ENCODE measurements around the gene HHLA2.

HHLA2 gene

DNA sequence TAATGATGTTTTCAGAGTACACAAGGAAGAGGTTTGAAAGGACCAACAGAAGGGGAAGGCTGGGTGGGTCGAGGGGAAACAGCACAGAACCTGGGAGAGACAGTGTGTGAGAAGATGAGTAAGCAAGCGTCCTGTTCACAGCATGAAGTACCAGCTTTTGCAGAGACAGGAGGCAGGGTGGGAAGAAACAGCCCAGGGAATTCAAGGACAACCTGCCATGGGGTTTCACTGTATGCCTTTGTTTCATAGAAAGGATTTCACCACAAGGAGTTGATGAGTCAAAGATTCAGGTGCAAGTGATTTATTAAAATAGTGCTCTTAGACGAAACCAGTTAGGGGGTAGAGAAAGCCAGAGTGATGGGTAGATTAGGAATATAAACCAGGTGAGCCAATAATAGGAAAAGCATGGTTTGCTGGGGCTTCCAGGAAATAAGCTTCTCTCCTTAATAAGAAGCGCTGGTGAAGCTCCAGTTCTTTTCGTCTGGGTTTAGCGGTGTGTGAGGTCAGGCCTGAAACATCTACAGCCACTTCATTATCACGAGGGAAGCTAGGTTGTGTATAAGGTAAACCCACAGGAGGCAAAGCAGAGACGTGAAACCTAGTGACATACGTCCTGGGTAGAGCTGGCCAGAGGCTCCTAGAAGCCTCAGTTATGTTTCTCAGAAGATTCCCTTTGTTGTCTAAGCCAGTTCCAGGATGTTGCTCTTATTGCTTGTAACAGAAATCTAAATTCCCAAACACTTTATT, 3.9 kb downstream of the HHLA2 start:
- DNase-seq = no peak

DNA sequence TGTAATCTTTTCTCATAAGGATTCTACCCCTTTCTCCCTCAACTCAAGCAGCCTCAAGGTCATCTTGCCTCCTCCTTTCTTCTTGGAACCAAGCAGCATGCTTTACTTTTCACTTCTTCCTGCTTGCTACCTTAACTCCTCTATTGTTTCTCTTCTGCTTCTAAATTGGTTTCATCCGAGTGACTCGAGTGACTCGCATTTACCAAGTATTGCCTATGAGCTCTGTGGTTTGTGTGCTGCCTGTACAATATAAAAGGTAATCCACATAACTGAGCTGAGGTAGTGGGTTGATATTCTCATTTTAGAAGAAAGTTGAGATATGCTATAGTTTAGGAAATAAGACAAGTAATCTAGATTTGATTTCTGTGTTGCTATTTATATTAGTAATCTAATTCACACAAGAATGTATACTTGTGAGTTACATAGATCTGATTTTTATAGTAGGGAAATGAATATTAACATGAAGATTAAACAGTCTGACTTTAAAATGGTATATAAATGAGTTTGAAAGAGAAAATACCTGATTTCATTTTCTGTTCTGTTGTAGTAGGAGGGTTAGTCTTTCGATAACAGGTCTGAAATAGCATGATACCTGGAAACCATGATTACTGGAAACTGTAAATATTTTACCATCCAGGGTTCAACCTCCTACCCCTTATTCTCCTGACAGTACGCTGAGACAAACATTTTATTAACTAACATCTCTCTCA, 5.5 kb downstream of the HHLA2 start:
- no peak for DNase-seq

DNA sequence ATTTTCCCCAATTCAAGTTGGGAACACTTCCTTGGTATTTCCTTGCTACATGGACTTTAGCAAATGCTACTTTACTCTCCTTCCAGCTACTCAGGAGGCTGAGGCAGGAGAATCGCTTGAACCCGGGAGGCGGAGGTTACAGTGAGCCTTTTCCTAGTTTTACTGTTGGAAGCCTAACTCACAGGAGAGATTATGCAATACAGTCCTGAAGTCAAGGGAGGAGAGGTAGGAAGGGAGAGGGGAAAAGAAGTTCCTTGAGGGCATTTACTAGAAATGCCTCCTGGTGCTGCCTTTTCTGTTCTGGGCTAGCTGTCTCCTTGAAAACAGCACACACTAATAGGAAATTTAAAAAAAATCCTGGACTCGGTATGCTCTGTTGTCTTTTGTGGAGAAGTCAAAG, 6.2 kb downstream of the HHLA2 start:
- DNase-seq = no peak

DNA sequence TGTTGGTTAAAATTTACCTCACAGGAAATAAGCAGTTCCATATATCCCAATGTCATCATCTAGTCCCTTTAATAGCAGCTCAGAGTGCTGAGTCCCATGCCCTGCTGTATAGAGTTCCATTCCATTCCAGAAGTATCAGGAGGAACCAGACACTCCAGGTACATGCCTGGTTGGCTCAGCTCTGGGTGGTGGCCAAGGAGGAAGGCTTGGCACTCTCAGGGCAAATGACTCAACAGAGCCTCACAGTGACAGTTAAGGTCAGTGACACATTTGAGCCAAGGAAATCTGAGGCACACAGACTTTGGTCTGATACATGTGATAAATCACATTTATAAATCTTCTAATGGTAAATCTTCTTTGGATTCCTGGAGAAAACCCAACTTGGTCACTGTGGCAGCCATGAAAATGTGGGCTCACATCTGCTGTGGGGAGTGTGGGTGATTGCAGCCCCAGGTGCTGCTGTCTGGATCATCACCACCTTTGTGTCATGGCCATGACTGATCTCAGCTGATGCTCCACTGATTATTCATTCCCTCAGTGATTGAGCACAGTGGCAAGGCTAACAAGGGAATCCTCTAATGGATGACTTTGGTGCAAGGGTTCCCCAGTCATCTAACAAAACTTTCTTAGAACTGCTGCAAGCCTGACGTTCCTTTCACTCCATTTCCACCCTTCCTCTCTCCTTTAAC, 9.3 kb downstream of the HHLA2 start:
- DNase-seq = no peak

DNA sequence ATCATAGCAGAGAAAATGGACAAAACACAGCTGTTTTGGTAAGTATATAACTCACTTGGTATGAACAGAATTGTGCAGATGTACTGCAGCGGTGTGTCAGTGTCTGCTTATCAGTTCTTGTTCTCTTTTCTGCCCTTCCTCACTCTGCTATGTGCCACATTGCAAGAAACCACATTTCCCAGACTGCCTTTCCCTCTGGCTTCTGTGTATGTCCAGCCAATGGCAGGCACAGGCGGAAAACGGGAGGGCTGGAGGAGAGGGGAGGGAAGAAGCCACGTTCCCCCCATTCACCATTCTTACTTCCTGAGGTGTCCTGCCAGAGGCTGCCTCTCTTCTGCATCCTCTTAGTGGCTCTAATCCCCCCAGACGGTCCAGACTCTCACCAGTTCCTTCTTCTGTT, 15.4 kb downstream of the HHLA2 start:
- no peak for DNase-seq

DNA sequence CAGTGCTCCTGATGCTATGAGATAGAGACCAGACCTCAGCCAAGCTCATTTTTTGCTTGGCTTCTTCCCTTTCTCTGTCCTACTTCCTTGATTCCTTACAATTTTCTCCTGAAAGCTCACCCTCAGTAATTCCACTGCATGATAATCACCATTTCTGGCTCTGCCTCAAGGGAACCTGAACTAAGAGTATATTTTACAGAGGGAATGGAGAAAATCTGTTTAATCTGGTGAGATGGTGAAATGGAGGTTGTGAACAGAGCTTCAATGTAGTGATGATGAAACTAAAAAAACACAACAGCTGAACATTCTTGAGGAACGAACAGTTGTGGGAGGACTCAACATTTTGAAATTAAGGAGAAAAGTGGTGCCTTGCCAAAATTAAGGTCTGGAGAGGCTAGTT, 16.3 kb downstream of the HHLA2 start:
- peak; percentile 37 for DNase-seq

DNA sequence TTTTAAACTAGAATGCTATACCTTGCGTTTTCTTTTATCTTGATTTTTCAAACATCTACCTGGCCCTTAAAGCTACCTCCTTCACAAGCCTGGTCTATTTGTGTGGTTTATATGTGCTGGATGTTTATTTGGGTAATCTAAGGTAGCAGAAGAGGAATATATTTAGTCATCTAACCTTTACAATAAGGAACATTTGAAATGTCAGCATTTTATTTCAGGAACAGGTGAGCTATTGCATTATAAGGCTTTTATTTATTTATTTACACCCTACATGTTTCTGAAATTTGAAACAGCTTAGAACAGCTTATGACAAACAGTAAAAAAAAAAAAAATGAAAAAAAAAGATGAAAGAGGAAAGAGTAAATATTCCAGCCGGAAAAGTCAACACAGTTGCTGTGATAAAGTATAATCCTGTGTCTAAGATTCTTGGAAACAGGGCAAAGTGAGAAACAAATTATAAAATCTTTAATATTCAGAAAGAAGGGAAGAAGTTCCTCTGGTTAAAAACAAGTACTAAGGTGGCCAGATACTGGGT, 19.5 kb downstream of the HHLA2 start:
- no peak for DNase-seq

DNA sequence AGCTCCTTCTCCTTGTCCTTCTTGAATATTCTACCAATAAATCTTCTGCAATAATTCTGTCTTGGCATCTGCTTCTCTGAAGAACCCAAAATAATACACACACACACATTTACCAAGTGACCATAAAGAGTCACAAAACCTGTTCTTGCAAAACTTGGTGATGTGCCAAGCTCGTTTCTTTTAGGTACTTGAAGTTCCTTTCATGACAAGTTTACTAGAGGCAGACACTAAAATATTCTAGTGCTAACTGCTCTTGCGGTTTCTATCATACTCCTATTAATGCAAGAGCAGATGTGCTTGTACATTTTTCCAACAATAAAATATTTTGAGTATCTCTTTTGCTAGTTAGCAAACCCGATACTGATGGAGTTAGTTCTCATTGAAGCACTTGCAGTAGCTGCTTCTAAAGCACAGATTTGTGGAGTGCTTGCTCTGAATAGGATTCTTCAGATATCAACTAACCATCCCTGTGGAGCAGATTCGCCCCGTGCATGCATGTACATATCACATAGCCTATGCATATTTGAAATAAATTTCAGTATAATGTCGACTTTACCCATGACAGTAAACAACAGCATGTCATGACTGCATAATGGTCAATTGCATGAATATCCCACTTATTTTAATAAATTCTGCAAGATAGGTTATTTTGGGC, 23.2 kb downstream of the HHLA2 start:
- no peak for DNase-seq

DNA sequence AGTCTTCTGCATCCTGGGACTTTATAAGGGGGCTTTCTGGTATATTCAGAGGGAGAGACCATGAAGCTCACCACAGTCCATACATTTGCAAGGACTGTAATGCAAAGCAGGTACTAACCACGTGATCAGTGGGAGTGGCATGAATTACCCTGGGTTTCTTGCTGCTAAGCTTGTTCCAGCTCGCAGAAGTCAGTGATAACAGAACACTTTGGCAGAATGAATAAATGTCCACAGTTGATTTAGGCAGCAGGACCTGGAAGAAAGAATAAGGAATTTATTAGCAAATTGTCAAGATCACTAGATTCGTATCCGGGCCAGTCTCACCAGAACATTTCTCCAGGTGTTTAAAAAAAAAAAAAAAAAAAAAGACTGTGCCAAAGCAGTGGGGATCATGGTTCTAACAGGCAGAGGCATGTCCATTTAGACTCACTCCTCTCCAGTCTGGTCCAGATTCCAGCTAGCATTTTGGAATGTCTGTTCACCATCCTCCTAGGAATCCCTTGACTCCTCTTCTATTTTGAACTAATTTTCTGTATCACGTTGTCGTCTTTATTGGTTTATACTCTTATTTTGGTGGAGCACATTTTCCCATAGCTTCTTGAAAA, 24.5 kb downstream of the HHLA2 start:
- no peak for DNase-seq

DNA sequence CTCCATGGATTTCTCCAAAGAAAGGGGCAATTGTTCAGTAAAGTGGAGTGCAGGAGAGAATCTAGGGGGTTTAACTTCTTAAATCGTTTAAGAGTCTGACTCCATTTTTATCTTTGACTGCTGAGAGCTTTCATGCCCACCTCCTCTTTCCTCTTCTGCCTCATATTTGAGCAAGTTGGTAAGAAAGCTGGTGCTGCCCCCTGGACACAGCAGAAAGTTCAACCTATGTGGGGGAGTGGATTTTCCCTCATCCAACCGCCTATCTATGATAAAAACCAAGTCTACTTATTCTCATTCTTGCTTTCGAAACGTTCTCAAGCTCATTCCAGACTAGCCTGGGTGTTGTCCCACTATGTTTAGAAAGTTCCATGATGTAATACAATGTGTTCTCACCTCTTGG, 26.0 kb downstream of the HHLA2 start:
- DNase-seq = no peak

DNA sequence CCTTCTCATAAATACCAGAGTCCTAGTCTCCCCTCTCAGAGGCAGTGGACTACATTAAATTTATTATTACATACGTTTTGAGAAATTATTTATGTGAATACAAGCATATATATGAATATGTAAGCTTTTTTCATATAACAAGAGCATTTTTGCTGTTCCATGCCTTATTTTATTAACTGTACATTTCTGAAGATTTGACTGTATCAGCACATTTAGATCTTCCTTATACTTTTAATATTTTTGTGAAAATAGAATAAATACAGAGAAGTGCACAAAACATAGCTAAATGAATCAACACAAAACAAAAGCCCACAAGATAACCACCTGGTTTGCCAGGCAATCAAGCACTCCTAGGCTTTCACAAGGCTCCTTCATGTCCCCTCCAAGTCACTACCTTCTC, 27.8 kb downstream of the HHLA2 start:
- no peak for DNase-seq

DNA sequence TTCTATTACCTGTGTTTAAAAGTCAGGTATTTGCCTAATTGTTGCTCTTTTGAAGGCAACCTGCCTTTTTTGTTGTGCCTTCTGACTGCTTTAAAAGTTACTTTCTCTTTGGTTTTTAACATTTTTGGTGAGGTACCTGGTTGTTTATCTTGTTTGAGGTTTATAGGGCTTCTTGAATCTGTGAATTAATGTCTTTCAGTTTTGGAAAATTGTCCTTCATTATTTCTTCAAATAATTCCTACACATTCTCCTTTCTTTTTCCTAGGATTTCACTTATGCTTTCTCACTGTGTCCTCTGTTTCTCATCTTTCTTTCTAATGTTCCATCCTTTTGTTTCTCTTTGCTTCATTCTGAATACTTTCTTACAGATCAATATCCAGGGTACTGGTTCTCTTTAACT, 30.8 kb downstream of the HHLA2 start:
- DNase-seq = no peak

DNA sequence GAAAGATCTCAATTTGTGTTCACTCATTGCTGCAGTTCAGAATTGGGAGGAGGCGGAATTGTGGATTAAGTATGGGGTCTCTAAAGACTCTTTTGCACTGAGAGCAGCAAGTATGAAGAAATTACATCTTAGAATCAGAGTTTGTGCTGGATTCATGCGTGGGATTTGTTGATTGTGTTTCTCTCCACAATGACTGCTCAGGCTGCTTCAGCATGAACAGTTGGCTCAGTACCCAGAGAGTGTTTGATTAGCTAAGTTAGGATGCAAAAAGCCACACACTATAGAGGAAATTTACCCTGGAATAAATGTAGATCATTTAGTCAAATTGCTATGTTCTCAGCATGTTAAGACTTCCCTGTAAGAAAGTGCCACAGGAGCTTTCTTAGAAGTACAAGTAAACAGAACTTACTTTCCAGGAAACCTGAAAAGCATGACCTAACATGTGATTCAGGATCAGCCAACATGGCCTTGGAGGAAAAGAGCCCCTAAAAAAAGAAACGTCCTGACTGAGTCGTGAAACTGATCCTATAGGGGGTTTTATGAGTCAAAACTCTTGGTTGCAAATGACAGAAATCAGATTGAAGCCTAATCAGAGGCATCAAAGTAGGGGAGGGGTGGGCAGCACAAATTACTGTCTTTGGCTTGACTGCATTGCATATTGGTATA, 32.6 kb downstream of the HHLA2 start:
- DNase-seq = no peak

DNA sequence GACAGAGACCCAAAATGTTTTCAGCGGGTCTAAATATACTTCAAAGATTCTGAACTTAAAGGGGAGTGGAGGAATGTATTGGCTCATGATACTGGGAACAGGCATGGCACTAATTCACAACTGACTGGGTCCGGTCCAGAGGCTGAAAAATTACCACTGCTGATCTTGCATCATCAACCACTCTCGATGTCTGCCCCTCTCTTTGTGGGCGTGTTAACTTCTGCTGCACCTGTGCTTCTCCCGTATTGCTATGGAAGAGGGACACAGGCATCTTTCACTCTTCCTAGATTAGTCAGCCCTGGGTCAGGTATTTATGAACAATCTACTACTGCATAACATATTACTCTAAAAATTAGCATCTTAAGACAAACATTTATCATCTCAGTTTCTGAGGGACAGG, 33.2 kb downstream of the HHLA2 start:
- no peak for DNase-seq

DNA sequence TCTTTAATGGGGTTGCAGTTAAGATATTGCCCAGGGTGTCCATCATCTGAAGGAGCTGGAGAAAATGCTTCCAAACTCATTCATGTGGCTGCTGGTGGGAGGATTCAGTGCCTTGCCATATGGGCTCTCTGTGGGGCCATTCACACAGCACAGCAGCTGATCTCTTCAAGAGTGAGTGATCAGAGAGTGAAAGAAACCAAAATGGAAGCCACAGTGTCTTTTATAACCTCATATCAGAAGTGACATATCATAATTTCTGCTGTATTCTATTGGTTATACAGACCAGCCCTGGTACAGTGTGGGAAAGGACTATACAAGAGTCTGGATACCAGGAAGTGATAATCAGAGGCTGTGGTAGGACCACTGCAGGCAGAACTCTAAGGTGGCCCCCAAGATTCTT, 33.6 kb downstream of the HHLA2 start:
- no peak for DNase-seq

DNA sequence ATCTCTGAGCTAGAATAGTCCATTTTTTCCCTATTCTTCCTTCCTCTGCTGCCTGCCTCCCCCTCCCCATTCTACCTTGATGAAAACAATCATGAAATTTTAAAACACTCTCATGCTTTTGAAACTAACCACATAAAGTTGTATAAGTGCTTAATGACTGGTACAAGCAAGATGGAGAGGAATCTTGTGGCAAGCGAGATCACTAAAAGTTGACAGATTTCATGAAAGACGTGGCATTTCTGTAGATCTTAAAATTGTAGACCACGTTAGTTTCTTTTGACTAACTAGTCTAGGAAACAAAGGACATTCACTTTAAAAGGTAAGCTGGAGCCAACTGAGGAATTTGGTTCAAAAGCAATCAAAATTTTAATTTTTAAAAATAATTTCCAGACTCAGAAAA, 35.4 kb downstream of the HHLA2 start:
- DNase-seq = no peak

DNA sequence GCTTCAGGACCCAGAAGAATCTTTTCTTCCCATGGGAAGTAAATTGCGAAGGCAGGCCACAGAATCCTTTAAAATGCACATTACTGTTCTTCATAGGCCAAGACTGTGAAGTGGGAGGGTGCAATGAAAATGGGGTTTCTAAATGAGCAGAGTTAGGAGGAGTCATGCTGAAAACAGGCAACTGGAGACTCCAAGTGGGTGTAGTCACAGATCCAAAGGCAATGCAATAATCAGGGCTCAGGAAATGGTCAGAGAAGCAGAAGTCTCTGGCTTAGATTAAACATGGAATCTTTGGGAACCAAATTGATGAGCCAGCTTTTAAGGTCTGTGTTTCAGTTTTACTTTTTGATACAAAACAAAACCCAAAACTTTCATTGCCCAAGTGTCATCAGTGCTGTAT, 37.6 kb downstream of the HHLA2 start:
- no peak for DNase-seq

DNA sequence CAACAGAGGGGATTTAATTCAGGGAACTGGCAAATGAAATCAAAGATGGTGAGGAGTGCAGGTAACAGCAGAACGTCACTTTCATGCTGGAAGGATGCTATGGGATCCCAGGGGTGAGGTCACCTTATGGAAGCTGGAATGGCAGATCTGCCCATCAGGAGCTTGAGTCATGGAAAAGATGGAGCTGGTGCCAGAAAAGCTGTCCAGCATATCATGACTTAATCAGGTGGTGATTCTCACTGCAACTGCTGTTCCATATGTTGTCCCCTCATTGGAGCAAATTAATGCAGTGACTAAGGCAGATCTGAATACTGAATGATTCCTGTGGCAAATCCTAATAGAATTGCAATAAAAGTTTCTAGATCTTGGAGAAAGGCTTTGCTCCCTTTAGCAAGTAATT, 38.4 kb downstream of the HHLA2 start:
- no peak for DNase-seq

DNA sequence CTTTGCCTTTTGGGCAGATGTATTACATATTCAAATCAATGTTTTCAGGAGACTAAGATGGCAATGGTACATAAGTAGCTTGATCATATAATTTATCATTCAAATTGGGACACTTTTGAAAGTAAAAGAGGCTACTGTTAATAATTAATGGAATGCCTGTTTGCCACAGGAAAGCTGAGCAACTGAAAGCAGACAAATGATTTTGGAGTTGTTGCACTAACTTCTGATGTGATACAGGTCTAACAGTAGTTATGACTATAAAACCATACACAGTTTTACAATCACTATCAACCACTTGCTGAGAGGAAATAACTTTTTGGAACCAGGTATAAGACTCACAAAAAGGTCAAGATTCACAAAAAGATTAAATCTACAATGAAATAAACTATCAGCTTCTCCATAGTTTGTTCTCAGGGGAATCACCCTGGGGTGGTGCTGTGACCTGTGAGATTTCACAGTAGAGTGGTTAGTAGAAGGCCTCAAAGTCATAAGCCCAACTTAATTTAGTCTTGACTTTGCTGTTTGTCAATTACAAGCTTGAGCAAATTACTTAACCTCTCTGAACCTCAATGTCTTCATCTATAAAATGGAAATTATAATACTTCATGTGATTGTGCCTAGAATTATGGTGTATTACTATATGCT, 42.7 kb downstream of the HHLA2 start:
- no peak for DNase-seq

DNA sequence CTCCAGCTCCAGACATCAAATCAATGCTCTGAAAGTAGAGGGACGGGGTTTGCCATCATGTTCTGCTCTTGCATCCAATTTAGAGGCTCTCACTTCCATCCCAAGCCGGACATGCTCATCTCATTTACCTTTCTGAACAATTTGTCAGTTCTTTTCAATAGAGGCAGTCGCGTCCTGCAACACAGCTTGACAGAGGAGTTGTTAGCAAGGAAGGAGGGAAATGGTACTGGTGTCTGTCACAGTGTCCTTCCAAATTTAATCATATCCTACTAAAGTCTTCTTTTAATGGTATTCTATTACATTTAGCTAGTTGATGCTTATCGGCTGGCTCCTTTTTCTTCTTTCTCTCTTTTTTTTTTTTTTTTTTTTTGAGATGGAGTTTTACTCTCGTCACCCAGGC, 45.6 kb downstream of the HHLA2 start:
- DNase-seq = no peak

DNA sequence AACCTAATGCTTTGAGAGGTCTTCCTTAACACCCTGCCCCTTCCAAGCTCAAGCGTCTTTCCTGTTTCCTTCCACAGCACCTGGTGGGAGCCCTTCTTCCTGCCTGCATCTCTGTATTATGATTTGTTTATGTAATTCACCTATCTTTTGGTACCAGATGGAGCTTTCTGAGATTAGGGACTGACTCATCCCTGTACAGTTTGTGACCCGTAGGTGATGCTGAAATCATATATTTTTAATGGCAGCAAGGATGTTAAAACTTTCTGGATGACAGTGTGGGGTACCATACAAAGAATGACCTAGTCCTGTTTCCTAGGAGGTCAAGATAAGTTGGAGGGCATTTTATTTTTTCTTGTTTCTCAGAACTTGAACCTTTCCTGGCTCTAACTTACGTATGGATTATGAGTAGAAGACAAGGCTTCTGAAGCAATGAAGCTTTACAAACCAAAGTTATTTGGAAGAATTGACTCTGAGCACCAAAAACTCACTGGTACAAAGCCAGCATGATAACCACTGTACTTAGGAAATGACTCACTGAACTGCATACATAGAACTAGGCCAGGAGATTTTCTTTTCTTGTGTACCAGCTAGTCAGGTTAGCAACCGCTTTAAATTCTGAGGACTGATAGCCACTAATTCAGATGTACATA, 46.6 kb downstream of the HHLA2 start:
- no peak for DNase-seq

Data from fibroblast of skin of scalp (primary cell).